SK-N-MC (cell line): ENCODE data around the gene ATRN.
A peak's percentile ranks its signal among the peaks of the same experiment; 100 is the strongest.

Experiments
- DNase-seq: peaks from one replicate; pipeline ENCODE4 v3.0.0-alpha.2; 2011; ENCODE audit warnings: low read depth, low spot score
- H3K27ac ChIP-seq: fragments of 200-600 bp; sonication (generic); 2 replicates; pipeline ENCODE4 v1.5.1; 2016; ENCODE audit warnings: mixed run types
- H3K36me3 ChIP-seq: fragments of 200-600 bp; sonication (generic); 2 replicates; pipeline ENCODE4 v1.6.1; 2017; ENCODE audit warnings: antibody characterized with exemption, low read length, mixed read lengths; ENCODE audit not compliant: insufficient read depth
- H3K4me3 ChIP-seq: fragments of 200-600 bp; sonication (generic); 2 replicates; pipeline ENCODE4 v1.5.1; 2016
- H3K9ac ChIP-seq: fragments of 200-600 bp; sonication (generic); 2 replicates; pipeline ENCODE4 v1.8.0; 2017; ENCODE audit warnings: mixed run types, mixed read lengths; ENCODE audit not compliant: insufficient read length
- H3K9me3 ChIP-seq: fragments of 200-600 bp; sonication (generic); 2 replicates; pipeline ENCODE4 v1.6.1; 2017; ENCODE audit warnings: low read depth, mild to moderate bottlenecking, antibody characterized with exemption, low read length, moderate library complexity, mixed read lengths
- EZH2 ChIP-seq: fragments of 200-600 bp; sonication (generic); IDR thresholded peaks from one replicate; pipeline ENCODE4 v1.6.1; 2017; ENCODE audit warnings: antibody characterized with exemption
- FOXP2 ChIP-seq: optimal IDR thresholded peaks from 2 replicates; pipeline ENCODE3; 2011; ENCODE audit warnings: mild to moderate bottlenecking, moderate library complexity; ENCODE audit not compliant: insufficient read depth; ENCODE audit errors: extremely low read length, control extremely low read depth
- POLR2AphosphoS5 ChIP-seq: IDR thresholded peaks from 2 replicates; pipeline ENCODE4 v1.6.1; 2012; ENCODE audit warnings: mild to moderate bottlenecking, low read depth, low read length, borderline replicate concordance

The ATRN gene

GRCh38 chr20:3667434-3668037 lies 196.7 kb downstream of the ATRN start:
- H3K9me3 ChIP-seq: no peaks in the 10 kb centered on the region
- no peak overlapping the region for H3K9ac ChIP-seq
- H3K4me3 ChIP-seq: no peak overlapping the region
- H3K27ac ChIP-seq: no peak overlapping the region
- no peak for DNase-seq
- H3K36me3 ChIP-seq: no peaks in the 10 kb centered on the region
- TF ChIP-seq EZH2: no peak
- TF ChIP-seq FOXP2: no peak
- TF ChIP-seq POLR2AphosphoS5: no peak

- H3K9me3 ChIP-seq: no peaks in the 10 kb centered on the region
- TF ChIP-seq FOXP2 (no peak), POLR2AphosphoS5 (no peak), EZH2 (no peak)
- no peak overlapping the region for H3K4me3 ChIP-seq
- DNase-seq: no peak
- H3K36me3 ChIP-seq: no peaks in the 10 kb centered on the region
- H3K27ac ChIP-seq: no peak overlapping the region
- H3K9ac ChIP-seq: no peak overlapping the region
These were observed 199.0 kb downstream of the ATRN start for GRCh38 chr20:3669710-3670367.

- no peaks in the 10 kb centered on the region for H3K9me3 ChIP-seq
- no peak overlapping the region for H3K4me3 ChIP-seq
- no peak overlapping the region for H3K9ac ChIP-seq
- H3K27ac ChIP-seq: no peak overlapping the region
- no peak for DNase-seq
- H3K36me3 ChIP-seq: no peaks in the 10 kb centered on the region
- TF ChIP-seq EZH2: no peak
- no peak for TF ChIP-seq FOXP2
- no peak for TF ChIP-seq POLR2AphosphoS5
These were observed 199.7 kb downstream of the ATRN start for GRCh38 chr20:3670511-3670910.

- no peak for DNase-seq
- no peak overlapping the region for H3K27ac ChIP-seq
- H3K36me3 ChIP-seq: no peaks in the 10 kb centered on the region
- H3K9ac ChIP-seq: no peak overlapping the region
- no peaks in the 10 kb centered on the region for H3K9me3 ChIP-seq
- TF ChIP-seq EZH2 (no peak), POLR2AphosphoS5 (no peak), FOXP2 (no peak)
- H3K4me3 ChIP-seq: no peak overlapping the region
These were observed 200.1 kb downstream of the ATRN start for GRCh38 chr20:3670945-3671344.

GRCh38 chr20:3671986-3672546 lies 201.2 kb downstream of the ATRN start:
- TF ChIP-seq POLR2AphosphoS5 (no peak), FOXP2 (no peak), EZH2 (no peak)
- Histone ChIP-seq H3K4me3 (no peak overlapping the region), H3K9me3 (no peaks in the 10 kb centered on the region), H3K9ac (no peak overlapping the region), H3K36me3 (no peaks in the 10 kb centered on the region), H3K27ac (no peak overlapping the region)
- DNase-seq: no peak

GRCh38 chr20:3672547-3673171 lies 201.8 kb downstream of the ATRN start:
- Histone ChIP-seq H3K4me3 (peak overlapping the region; percentile 57), H3K9ac (no peak overlapping the region), H3K36me3 (no peaks in the 10 kb centered on the region), H3K9me3 (no peaks in the 10 kb centered on the region), H3K27ac (no peak overlapping the region)
- no peak for TF ChIP-seq FOXP2
- no peak for TF ChIP-seq EZH2
- no peak for TF ChIP-seq POLR2AphosphoS5
- DNase-seq: no peak

GRCh38 chr20:3673221-3674070 lies 202.6 kb downstream of the ATRN start:
- DNase-seq: no peak
- Histone ChIP-seq H3K4me3 (no peak overlapping the region), H3K9ac (no peak overlapping the region), H3K27ac (no peak overlapping the region), H3K9me3 (no peaks in the 10 kb centered on the region), H3K36me3 (no peaks in the 10 kb centered on the region)
- TF ChIP-seq FOXP2 (no peak), POLR2AphosphoS5 (no peak), EZH2 (no peak)
